GM19463 (cell line): Measurements from ENCODE around the gene TFB1M.
A peak's percentile ranks its signal among the peaks of the same experiment; 100 is the strongest.
"Not testable (repeated sequence)": the region's sequence is repeated elsewhere in the genome, so short reads cannot be mapped to it uniquely, and the experiment has no call there.

Experiments
- ATAC-seq: cut with Tn5 transposase; IDR thresholded peaks from one replicate; pipeline ENCODE4 v1.9.1; 2021; ENCODE audit warnings: mild to moderate bottlenecking, moderate library complexity; ENCODE audit not compliant: unreplicated experiment

Gene TFB1M

DNA sequence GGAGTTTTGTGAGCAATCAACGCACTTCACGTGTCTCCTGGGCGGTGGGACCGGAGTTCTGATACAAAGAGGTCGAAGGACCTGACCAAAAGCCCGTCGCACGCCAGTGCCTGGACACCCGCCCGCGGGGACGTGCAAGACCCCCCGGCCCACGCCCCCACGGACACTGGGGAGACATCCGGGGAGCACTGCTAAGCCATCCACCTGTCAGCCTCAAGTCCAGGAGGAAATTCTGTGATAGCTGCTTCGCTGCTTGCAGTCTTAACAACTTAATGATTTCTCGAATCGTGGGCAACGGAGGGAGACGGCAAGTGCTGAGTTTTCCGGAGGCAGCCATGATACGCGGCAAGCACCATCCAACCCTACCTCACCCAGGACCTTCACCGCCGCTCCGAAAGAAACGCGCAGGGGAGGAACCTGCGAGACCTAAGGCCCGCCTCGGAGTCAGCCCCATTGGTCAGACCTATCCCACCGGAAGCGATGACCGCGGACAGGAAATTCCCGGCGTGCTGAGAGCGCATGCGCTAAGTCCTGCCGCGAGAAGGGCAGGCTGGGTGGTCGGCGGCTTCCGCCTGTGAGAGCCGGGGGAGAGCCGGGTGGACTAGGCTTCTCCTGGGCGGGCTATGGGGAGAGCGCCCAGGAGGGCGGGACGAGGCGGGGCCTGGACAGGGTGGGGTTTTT lies at the start of gene TFB1M:
Gene TFB1M (minus strand): TSS at position 393 of the 681 bp plus-strand sequence. CDS start 56 bp downstream, at position 337.
- peak; percentile 92 for ATAC-seq

DNA sequence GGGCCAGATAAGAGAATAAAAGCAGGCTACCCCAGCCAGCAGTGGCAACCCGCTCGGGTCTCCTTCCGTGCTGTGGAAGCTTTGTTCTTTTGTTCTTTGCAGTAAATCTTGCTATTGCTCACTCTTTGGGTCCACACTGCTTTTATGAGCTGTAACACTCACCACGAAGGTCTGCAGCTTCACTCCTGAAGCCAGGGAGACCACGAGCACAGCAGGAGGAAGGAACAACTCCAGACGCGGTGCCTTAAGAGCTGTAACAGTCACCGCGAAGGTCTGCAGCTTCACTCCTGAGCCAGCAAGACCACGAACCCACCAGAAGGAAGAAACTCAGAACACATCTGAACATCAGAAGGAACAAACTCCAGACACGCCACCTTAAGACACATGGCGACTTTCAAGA lies 49.7 kb upstream of the TFB1M start:
- not testable (repeated sequence) for ATAC-seq

DNA sequence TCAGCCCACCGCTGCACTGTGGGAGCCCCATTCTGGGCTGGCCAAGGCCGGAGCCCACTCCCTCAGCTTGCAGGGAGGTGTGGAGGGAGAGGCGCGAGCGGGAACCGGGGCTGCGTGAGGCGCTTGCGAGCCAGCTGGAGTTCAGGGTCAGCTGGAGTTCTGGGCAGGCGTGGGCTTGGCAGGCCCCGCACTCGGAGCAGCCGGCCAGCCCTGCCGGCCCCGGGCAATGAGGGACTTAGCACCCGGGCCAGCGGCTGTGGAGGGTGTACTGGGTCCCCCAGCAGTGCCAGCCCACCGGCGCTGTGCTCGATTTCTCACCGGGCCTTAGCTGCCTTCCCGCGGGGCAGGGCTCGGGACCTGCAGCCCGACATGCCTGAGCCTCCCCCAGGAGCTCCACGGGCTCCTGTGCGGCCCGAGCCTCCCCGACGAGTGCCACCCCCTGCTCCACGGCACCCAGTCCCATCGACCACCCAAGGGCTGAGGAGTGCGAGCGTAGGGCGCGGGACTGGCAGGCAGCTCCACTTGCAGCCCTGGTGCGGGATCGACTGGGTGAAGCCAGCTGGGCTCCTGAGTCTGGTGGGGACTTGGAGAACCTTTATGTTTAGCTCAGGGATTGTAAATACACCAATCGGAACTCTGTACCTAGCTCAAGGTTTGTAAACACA lies 48.8 kb upstream of the TFB1M start:
- ATAC-seq: not testable (repeated sequence)

DNA sequence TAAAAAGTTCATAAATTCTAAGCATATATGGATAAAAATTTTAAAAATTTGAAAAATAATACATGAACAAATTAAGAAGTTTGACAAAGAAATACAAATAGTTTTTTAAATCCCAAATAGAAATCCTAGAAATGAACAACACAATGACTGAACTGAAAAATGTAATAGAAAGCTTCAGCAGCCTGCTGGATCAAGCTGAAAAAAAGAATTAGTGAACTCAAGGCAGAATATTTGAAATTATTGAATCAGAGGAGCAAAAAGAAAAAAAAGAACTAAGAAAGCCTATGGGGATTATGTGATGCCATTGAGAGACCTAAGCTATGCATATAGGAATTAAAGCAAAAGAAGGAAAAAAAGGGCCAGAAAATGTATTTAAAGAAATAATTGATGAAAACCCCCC lies 39.9 kb upstream of the TFB1M start:
- ATAC-seq: no peak

DNA sequence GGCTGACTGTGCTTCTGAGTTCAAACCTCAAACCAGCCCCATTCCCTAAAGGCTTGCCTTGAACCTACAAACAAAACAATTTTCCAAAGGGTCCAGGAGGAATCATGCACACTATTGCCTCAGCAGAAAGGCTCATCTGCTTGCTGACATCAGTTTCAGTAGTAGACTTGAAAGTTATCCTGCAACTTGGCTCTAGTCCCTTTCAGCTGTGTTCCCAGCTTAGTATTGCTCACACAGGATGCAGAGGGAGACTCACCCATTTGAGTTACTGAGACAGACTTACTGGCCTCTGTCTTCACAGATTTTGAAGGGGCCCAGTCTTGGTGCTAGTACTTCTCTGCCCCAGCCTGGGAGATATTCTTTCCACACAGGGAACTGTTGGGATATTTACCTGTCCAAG lies 38.5 kb upstream of the TFB1M start:
- no peak for ATAC-seq

DNA sequence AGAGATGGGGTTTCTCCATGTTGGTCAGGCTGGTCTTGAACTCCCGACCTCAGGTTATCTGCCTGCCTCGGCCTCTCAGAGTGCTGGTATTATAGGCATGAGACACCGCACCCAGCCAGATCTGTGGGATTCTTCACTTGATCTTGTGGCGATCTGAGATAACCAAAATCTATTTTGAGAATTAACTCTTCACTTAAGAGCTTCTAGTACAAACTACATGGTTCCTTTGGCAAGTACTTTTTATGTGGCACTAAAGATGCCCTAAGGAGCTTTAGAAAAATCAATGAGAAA lies 37.8 kb upstream of the TFB1M start:
- no peak for ATAC-seq

DNA sequence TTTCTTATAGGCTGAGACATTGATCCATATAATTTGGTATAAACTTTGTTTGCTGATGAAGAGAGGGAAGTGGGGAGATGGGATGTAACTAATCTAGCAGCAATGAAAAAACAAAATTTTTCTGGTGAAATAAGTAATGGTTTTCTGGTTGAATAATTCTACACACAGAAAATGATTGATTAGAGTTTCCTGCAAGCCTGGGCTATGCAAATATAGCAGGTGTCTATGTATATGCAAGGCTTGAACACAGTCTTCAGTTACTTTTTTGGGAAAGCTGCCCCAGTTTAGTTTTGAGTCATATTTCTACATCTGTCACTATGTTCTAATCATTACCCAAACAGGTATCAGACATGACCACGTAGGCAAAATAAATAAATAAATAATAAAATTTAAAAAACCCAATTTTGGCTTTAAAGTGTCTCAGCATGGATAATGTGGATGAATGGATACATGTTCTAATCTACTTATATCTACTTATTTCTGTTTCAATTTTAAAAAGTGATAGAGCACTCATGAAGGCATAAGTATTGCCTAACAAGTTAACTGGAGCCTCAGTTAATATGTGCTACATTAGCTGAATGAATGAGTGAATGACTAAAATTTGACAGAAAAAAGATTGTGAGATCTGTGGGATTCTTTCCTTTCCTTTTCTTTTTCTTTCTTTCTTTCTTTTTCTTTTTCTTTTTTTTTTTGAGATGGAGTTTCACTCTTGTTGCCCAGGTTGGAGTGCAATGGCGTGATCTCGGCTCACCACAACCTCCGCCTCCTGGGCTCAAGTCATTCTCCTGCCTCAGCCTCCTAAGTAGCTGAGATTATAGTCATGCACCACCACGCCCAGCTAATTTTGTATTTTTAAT lies 37.2 kb upstream of the TFB1M start:
- peak; percentile 90 for ATAC-seq

DNA sequence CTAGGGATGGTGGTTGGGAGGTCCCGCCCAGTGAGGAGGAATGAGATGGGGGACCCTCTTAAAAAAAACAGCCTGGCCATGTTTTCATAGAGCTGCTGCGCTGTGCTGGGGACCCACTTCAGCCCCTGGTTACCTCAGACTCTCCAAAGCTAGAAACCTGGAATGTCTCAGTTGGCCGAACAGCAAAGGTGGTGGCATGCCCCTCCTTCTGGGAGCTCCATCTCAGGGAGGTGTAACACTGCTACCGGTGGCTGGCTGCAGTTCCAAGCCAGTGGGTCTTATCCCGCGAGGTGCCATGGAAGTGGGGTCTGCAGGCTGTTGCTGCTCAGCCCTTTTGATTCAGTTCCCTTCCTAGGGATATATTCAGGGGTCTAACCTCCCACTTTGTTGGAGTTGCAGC lies 35.7 kb upstream of the TFB1M start:
- ATAC-seq: no peak

DNA sequence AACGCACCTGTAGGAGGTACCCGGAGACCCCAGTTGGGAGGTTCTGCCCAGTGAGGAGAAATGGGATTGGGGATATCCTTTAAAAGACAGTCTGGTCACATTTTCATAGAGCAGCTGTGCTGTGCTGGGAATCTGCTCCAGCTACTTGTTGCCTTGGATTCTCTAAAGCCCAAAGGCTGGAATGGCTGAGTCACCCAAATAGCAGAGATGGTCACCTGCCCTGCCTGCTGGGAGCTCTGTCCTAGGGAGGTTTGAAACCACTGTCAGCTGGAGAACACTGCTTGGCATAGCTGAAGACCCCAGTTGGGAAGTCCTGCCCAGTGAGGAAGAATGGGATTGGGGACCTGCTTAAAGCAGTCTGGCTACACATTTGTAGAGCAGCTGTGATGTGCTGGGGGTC lies 34.8 kb upstream of the TFB1M start:
- no peak for ATAC-seq

DNA sequence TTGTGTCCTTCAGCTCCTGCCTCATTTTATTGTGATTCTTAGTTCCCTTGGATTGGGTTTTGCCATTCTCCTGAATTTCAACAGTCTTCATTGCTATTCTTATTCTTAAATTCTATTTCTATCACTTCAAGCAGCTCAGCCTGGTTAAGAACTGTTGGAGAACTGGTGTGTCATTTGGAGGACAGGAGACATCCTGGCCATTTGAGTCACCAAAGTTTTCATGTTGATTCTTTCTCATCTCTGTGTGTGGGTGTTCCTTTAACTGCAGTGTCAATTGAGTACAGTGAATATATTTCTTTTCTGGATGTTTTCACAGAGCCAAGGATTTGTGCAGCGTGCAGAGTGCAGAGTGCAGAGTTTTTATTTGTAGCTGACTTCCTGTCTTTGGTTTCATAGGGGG lies 33.5 kb upstream of the TFB1M start:
- ATAC-seq: no peak

DNA sequence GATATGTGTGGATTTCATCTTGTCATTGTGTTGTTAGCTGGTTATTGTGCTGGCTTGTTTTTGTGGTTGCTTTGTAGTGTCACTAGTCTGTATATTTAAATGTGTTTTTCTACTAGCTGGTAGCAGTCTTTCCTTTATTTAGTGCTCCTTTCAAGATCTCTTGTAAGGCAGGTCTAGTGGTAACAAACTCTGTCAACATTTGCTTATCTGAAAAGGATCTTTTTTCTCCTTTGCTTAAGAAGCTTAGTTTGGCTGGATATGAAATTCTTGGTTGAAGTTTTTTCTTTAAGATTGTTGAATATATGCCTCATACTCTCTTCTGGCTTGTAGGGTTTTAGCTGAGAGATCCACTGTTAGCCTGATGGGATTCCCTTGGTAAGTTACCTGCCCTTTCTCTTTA lies 32.7 kb upstream of the TFB1M start:
- ATAC-seq: no peak

DNA sequence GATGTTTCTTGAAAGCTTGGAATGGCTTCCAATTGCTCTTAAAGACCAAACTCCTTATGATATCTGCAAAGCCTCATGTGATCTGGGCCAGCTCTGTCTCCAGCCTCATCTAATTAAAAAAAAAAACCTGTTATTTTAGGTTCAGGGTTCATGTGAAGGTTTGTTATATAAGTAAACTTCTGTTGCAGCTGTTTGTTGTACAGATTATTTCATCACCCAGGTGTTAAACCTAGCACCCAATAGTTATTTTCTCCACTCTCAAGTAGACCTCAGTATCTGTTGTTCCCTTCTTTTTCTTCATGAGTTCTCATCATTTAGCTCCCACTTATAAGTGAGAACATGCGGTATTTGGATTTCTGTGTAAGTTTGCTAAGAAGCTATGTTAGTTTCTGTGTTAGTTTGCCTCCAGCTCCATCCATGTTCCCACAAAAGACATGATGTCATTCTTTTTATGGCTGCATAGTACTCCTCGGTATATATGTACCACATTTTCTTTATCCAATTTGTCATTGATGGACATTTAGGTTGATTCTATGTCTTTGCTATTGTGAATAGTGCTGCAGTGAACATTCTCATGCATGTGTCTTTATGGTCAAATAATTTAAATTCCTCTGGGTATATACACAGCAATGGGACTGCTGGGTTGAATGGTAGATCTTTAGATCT lies 30.2 kb upstream of the TFB1M start:
- ATAC-seq: no peak

DNA sequence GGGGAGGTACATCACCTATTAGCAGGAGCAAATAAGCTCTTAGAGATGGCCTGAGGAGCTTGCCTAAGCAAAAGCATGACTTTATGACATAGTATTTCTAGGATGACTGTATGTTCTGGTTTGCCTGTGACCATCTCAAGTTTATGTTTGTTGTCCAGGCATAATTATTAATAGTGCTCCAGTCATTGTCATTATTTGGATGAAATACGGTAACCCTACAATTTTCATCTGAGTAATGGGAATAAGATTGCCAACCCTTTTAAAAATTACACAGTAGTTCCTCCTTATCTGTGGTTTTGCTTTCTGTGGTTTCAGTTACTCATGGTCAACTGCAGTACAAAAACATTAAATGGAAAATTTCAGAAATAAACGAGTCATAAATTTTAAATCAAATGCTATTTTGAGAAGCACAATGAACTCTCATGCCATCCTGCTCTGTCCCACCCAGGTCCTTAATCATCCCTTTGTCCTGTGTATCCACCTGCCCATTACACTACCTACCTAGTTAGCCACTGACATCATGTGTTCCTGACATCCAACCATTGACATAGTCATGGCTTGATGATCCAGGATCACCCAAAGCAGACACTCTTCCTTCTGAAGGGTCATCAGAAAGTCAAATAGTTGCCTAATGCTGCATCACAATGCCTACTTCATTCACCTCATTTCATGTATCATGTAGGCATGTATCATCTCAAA lies 27.0 kb upstream of the TFB1M start:
- ATAC-seq: peak; percentile 60

DNA sequence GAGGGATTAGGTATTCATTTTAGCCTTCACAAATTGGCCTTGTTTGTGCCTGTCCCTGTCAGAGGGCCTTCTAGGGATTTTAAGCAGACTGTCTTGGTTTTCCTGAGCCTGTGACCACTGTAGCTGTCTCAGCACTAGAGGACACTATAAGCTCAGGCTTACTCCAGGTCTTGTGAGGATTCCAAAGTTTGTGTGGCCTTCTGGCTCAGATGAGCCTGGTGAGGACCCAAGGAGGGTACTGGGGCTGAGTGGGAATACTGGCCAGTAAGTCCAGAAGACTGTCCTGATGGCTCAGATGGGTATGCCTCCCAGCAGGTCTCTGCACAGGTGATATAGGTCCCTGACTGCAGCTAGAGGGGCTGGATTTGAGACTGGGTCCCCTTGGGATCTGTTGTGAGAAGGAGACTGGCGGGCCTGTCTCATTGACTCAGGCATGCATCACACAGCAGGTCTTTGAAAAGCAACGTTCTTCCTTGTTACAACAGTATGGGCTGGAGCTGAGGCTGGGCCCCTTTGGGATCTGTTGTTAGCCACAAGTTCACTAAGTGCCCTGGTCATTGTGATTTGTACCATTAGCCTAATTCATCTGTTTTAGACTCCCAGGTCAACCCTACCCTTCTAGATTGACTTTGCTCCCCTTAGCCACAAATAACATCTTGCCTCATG lies 26.3 kb upstream of the TFB1M start:
- ATAC-seq: peak; percentile 22

DNA sequence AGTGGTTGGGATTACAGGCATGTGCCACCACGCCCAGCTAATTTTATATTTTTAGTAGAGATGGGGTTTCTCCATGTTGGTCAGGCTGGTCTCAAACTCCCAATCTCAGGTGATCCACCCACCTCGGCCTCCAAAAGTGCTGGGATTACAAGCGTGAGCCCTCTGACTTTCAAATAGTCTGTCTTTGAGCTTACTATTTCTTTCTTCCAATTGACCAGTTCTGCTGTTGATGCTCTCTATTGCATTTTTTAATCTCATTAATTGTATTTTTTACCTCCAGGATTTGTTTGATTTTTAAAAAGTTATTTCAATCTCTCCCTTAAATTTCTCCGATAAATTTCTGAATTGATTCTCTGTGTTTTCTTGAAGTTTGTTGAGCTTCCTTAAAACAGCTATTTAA lies 25.6 kb upstream of the TFB1M start:
- not testable (repeated sequence) for ATAC-seq

DNA sequence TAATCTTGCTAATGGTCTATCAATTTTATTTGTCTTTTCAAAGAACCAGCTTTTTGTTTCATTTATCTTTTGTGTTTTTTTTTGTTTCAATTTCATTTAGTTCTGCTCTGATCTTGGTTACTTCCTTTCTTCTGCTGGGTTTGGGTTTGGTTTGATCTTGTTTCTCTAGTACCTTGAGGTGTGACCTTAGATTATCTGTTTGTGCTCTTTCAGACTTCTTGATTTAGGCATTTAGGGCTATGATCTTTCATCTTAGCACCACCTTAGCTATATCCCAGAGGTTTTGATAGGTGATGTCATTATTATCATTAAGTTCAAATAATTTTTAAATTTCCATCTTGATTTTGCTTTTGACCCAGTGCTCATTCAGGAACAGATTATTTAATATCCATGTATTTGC lies 24.0 kb upstream of the TFB1M start:
- ATAC-seq: not testable (repeated sequence)

DNA sequence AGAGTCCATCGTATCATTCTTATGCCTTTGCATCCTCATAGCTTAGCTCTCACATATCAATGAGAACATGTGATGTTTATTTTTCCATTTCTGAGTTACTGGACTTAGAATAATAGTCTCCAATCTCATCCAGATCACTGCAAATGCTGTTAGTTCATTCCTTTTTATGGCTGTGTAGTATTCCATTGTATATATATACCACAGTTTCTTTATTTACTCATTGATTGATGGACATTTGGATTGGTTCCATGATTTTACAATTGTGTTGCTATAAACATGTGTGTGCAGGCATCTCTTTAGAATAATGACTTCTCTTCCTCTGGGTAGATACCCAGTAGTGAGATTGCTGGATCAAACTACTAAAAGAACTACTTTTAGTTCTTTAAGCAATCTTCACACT lies 21.0 kb upstream of the TFB1M start:
- no peak for ATAC-seq

DNA sequence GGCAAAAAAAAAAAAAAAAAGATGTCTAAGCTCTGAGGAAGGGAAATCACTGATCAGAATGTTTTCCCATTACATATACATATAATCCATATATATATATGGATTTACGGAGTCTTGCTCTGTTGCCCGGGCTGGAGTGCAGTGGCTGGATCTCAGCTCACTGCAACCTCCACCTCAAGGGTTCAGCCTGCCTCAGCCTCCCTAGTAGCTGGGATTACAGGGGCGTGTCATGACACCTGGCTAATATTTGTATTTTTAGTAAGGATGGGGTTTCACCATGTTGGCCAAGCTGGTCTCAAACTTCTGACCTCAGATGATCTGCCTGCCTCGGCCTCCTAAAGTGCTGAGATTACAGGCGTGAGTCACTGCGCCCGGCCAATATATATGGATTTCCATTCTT lies 19.8 kb upstream of the TFB1M start:
- not testable (repeated sequence) for ATAC-seq

DNA sequence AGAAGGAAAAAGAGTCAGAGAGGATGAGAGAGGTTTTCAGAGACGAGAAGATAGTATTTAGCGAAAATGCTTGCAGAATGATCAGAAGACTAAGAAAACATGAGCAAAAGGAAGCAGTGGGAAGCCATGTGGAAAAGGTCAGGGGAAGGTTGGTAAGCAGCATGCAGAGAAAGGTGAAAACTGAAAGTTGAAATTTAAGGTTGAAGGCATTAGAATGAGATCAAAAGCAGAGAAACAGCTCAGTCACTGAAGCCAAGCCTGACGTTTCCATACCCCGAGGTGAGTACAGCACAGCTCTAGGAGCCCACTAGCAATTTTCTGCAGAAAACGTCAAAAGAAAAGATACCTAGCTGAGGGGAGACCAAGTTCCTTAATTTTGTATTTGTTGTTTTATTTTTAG lies 19.1 kb upstream of the TFB1M start:
- peak; percentile 87 for ATAC-seq

DNA sequence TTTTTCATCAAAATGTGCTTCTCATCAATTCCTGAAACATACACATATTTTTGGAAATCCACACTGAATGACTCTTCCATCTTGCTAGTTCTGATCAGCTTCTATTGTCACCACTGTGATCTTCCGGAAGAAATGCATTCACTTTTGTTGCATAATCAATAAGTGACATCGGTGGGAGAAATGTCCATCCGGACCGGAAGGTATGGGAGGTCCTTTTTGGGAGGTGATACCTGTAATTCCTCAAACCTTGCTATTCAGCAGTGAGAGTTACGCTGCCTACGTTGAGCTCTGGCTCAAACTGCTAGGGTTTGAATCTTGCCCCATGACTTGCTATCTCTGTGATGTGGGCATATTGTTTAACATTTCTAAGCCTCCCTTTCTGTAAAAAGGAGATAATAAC lies 16.6 kb upstream of the TFB1M start:
- ATAC-seq: no peak
